ENCODE data around the gene P4HA2. TPM values are rescaled to one million over a fixed set of nuclear protein-coding genes. Genes with fewer than 3 reads are reported as not detected.

P4HA2 gene
- total and polyA plus RNA-seq, 9 of the 15 experiments (the other 6 are each of a cell fraction or from before 2014, with no cell fraction given): 9.6 to 50.0 (median 12.7) TPM

DNA sequence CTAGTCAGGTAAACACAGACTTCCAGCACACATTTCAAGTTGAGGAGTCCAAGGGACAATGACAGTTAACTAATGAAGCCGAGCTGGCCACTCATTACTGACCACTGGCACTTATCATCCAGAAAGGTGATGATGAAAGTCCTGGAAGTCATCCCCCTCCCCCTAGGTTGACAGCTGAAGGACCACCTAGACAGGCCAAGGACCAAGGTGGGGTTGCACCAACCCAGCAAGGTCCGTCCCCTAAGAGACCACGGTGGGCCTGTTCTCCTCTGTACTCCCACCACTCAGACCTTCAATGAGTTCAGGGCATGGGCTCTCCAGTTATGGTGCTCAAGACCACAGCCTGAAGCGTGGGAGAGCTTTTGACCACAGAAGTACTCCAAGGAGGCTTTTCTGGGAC is 13.2 kb downstream of the P4HA2 start:
- CTCF ChIA-PET (ENCODE audit: low intra/inter-chr PET ratio): no interaction called here

GRCh38 chr5:132213666-132214065 is 14.0 kb downstream of the P4HA2 start:
- Histone ChIP-seq H3K4me3 (no peak overlapping the region), H3K4me1 (replicated peaks in 1 of 2; ENCODE audit: control insufficient read depth in 2 of 2, insufficient read depth in 2 of 2, low read length in 2 of 2) (peaks cover 0 to 7% of the 10 kb centered on the region in 2 experiments; a peak in 1 of 5 replicates), H3K9me3 (replicated peaks; ENCODE audit: control insufficient read depth, insufficient read depth, low read depth, low read length) (no peaks in the 10 kb centered on the region), H3K27me3 (ENCODE audit: control insufficient read depth in 2 of 2, insufficient read depth in 2 of 2, low read length in 2 of 2) (no peaks in the 10 kb centered on the region), H3K9ac (ENCODE audit: insufficient read depth in 1 of 2, low read depth in 2 of 2, low read length in 2 of 2) (no peak overlapping the region), H3K27ac (ENCODE audit: extremely low read depth, low read depth, low read length) (no peak overlapping the region), H3K9me1 (ENCODE audit: control insufficient read depth, insufficient read depth, low read length) (no peaks in the 10 kb centered on the region), H3K36me3 (ENCODE audit: control insufficient read depth, insufficient read depth, low read length) (peaks cover 34% of the 10 kb centered on the region; the same call in 2 of the 3 replicates), H3K4me2 (ENCODE audit: insufficient read depth, low read length) (no peak overlapping the region), H3K79me2 (ENCODE audit: control insufficient read depth, insufficient read depth, low read length) (no peaks in the 10 kb centered on the region), H2AFZ (ENCODE audit: low read depth, low read length) (no peak overlapping the region), H4K20me1 (replicated peaks; ENCODE audit: control insufficient read depth, insufficient read depth, low read length) (no peaks in the 10 kb centered on the region)
- ChIA-PET POLR2A (interaction anchor here (1.5 to 2.7 kb wide), 2 partner anchors 10 to 11 kb away, joined by 5 to 10 read pairs; no protein-coding TSS in a partner anchor), CTCF (ENCODE audit: low intra/inter-chr PET ratio) (no interaction called here)
- intact Hi-C loops (cut with micrococcal nuclease): no loop called here
- BruUV-seq (replicated peaks): no TSS peak
- TF ChIP-seq TRIM25 (IDR thresholded peaks at IDR 0.05; ENCODE audit: borderline replicate concordance) (no peak), TARDBP (IDR thresholded peaks at IDR 0.05) (no peak), ZNF232 (CRISPR knock-in tag; IDR thresholded peaks at IDR 0.05) (no peak), GABPB1 (CRISPR knock-in tag; IDR thresholded peaks at IDR 0.05) (no peak), CXXC5 (CRISPR knock-in tag; IDR thresholded peaks at IDR 0.05) (no peak), DLX4 (CRISPR knock-in tag; IDR thresholded peaks at IDR 0.05) (no peak), LARP7 (IDR thresholded peaks at IDR 0.05) (no peak), ZNF23 (CRISPR knock-in tag; IDR thresholded peaks at IDR 0.05) (no peak), NCOA1 (IDR thresholded peaks at IDR 0.05; ENCODE audit: low read depth) (no peak), SIX5 (IDR thresholded peaks at IDR 0.05; ENCODE audit: borderline replicate concordance in 1 of 2, insufficient read depth in 1 of 2, low read depth in 1 of 2, low read length in 2 of 2) (no peak), ZNF436 (CRISPR knock-in tag; IDR thresholded peaks at IDR 0.05) (no peak), SMARCA4 (IDR thresholded peaks at IDR 0.05) (no peak)
- TF ChIP-seq, protein P1, sequence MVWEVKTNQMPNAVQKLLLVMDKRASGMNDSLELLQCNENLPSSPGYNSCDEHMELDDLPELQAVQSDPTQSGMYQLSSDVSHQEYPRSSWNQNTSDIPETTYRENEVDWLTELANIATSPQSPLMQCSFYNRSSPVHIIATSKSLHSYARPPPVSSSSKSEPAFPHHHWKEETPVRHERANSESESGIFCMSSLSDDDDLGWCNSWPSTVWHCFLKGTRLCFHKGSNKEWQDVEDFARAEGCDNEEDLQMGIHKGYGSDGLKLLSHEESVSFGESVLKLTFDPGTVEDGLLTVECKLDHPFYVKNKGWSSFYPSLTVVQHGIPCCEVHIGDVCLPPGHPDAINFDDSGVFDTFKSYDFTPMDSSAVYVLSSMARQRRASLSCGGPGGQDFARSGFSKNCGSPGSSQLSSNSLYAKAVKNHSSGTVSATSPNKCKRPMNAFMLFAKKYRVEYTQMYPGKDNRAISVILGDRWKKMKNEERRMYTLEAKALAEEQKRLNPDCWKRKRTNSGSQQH (CRISPR knock-in tag; IDR thresholded peaks at IDR 0.05): no peak
- ATAC-seq (no peak; the same call in 2 of the 3 replicates), DNase-seq (ENCODE audit: extremely low read depth in 1 of 4, low spot score in 3 of 4) (no peak), FAIRE-seq (peak; percentile 44)
- in situ Hi-C loops (cut with MboI): no loop called here
- WGBS (ENCODE audit: insufficient coverage, low coverage, missing lambda C conversion rate): 66% methylated on average over 6 of the region's 7 CpGs

More for the DNA sequence above, 13.2 kb downstream of the P4HA2 start:
- 50% methylated on average over 4 of the region's 4 CpGs for WGBS (ENCODE audit: insufficient coverage, low coverage, missing lambda C conversion rate)
- DNase-seq (ENCODE audit: extremely low read depth in 1 of 4, low spot score in 3 of 4) (no peak), FAIRE-seq (no peak), ATAC-seq (no peak)
- no peaks in the 10 kb centered on the region for H3K79me2 ChIP-seq (ENCODE audit: control insufficient read depth, insufficient read depth, low read length)
- intact Hi-C loops (cut with micrococcal nuclease) (no loop called here), in situ Hi-C loops (cut with MboI) (no loop called here)
- H3K4me2 ChIP-seq (ENCODE audit: insufficient read depth, low read length): no peak overlapping the region
- H3K27ac ChIP-seq (ENCODE audit: extremely low read depth, low read depth, low read length): no peak overlapping the region
- H2AFZ ChIP-seq (ENCODE audit: low read depth, low read length): no peak overlapping the region
- peaks cover 0 to 7% of the 10 kb centered on the region in 2 experiments; a peak in 1 of 5 replicates for H3K4me1 ChIP-seq (replicated peaks in 1 of 2; ENCODE audit: control insufficient read depth in 2 of 2, insufficient read depth in 2 of 2, low read length in 2 of 2)
- H3K27me3 ChIP-seq (ENCODE audit: control insufficient read depth in 2 of 2, insufficient read depth in 2 of 2, low read length in 2 of 2): no peaks in the 10 kb centered on the region
- no peaks in the 10 kb centered on the region for H3K9me3 ChIP-seq (replicated peaks; ENCODE audit: control insufficient read depth, insufficient read depth, low read depth, low read length)
- H3K36me3 ChIP-seq (ENCODE audit: control insufficient read depth, insufficient read depth, low read length): peaks cover 29% of the 10 kb centered on the region; the same call in 2 of the 3 replicates
- no TSS peak for BruUV-seq (replicated peaks)
- TF ChIP-seq DACH1 (IDR thresholded peaks at IDR 0.05; ENCODE audit: partially characterized antibody): no peak
- peak overlapping the region in 1 of 2 experiments; percentile 20; a peak in 1 of 4 replicates for H3K9ac ChIP-seq (ENCODE audit: insufficient read depth in 1 of 2, low read depth in 2 of 2, low read length in 2 of 2)
- H3K4me3 ChIP-seq: no peak overlapping the region
- no peaks in the 10 kb centered on the region for H3K9me1 ChIP-seq (ENCODE audit: control insufficient read depth, insufficient read depth, low read length)
- H4K20me1 ChIP-seq (replicated peaks; ENCODE audit: control insufficient read depth, insufficient read depth, low read length): no peaks in the 10 kb centered on the region; the same call in 1 of the 2 replicates
- POLR2A ChIA-PET: interaction anchor here (0.6 to 2.7 kb wide), 5 partner anchors 9 to 674 kb away, joined by 3 to 10 read pairs (median 3); no protein-coding TSS in a partner anchor

Measured in K562 (cell line).